Stimulated activated memory B cell treated with anti-CD40 and anti-IgM and Interleukin-4, amounts not matched to agents 10 μg/mL and 1 μg/mL and 100 μg/mL, for 72 hours (primary cell): ENCODE measurements around the gene PLD6.

ENCODE experiments used
- ATAC-seq: fragments of 150-1000 bp; cut with Tn5 transposase; 2 replicates; pipeline ENCODE4 v1.10.0; 2021
- H3K27ac Mint-ChIP-seq: one replicate; pipeline ENCODE4 v1.8.0; 2022; ENCODE audit warnings: mild to moderate bottlenecking, mixed read lengths
- H3K27me3 Mint-ChIP-seq: one replicate; pipeline ENCODE4 v1.8.0; 2022; ENCODE audit warnings: mixed read lengths
- H3K36me3 Mint-ChIP-seq: one replicate; pipeline ENCODE4 v1.8.0; 2022; ENCODE audit warnings: mixed read lengths
- H3K4me1 Mint-ChIP-seq: one replicate; pipeline ENCODE4 v1.8.0; 2022; ENCODE audit warnings: mixed read lengths
- H3K4me3 Mint-ChIP-seq: one replicate; pipeline ENCODE4 v1.8.0; 2022; ENCODE audit warnings: mild to moderate bottlenecking, moderate library complexity, mixed read lengths
- H3K9me3 Mint-ChIP-seq: one replicate; pipeline ENCODE4 v1.8.0; 2022; ENCODE audit warnings: mixed read lengths

Gene PLD6

GRCh38 chr17:17151055-17151454, 55.1 kb downstream of the PLD6 start:
- no peak for ATAC-seq

More at GRCh38 chr17:17151055-17151454, 55.1 kb downstream of the PLD6 start:
- Mint-ChIP-seq H3K9me3 (no peaks in the 10 kb centered on the region), H3K27ac (no peak overlapping the region), H3K27me3 (no peaks in the 10 kb centered on the region), H3K4me1 (peaks cover 11% of the 10 kb centered on the region), H3K4me3 (no peak overlapping the region), H3K36me3 (peaks cover 71% of the 10 kb centered on the region)
